Liver (tissue), 3 donors: ENCODE results near the gene NR1D2.

Experiments used
- CTCF ChIP-seq: fragments of 150-350 bp; IDR thresholded peaks from 2 replicates; pipeline ENCODE4 v1.5.1; 2017; ENCODE audit warnings: improper control_type of control experiment, low read depth, low read length; ENCODE audit not compliant: missing input control
- EGR1 ChIP-seq, 2 donors: IDR thresholded peaks; 2 replicates each; pipeline ENCODE4 v1.6.1; 2016 to 2018; ENCODE audit warnings: antibody characterized with exemption in 2 of 2, low read depth in 2 of 2
- FOXA1 ChIP-seq: IDR thresholded peaks from 2 replicates; pipeline ENCODE4 v1.6.1; 2016; ENCODE audit warnings: antibody characterized with exemption
- FOXA2 ChIP-seq: IDR thresholded peaks from 2 replicates; pipeline ENCODE4 v1.6.1; 2016; ENCODE audit warnings: antibody characterized with exemption
- HNF4G ChIP-seq: IDR thresholded peaks from 2 replicates; pipeline ENCODE4 v1.6.1; 2016; ENCODE audit warnings: antibody characterized with exemption
- JUND ChIP-seq, 2 donors: IDR thresholded peaks; 2 replicates each; pipeline ENCODE4 v1.6.1; 2016; ENCODE audit warnings: antibody characterized with exemption in 2 of 2
- MAX ChIP-seq: IDR thresholded peaks from 2 replicates; pipeline ENCODE4 v1.6.1; 2016; ENCODE audit warnings: antibody characterized with exemption
- RAD21 ChIP-seq, 2 donors: IDR thresholded peaks; 2 replicates each; pipeline ENCODE4 v1.6.1; 2016; ENCODE audit warnings: antibody characterized with exemption in 2 of 2, mild to moderate bottlenecking in 2 of 2
- REST ChIP-seq: IDR thresholded peaks from 2 replicates; pipeline ENCODE4 v1.6.1; 2016; ENCODE audit warnings: antibody characterized with exemption, mild to moderate bottlenecking
- RXRA ChIP-seq, 2 donors: IDR thresholded peaks; 2 replicates each; pipeline ENCODE4 v1.6.1; 2017 to 2018; ENCODE audit warnings: antibody characterized with exemption in 2 of 2, mild to moderate bottlenecking in 1 of 2
- SP1 ChIP-seq: IDR thresholded peaks from 2 replicates; pipeline ENCODE4 v1.6.1; 2018; ENCODE audit warnings: antibody characterized with exemption, mild to moderate bottlenecking
- TAF1 ChIP-seq: conservative IDR thresholded peaks from 2 replicates; pipeline ENCODE4 v1.6.1; 2016; ENCODE audit warnings: antibody characterized with exemption, mild to moderate bottlenecking
- YY1 ChIP-seq: IDR thresholded peaks from 2 replicates; pipeline ENCODE4 v1.6.1; 2016; ENCODE audit warnings: antibody characterized with exemption, mild to moderate bottlenecking
- ZBTB33 ChIP-seq: IDR thresholded peaks from 2 replicates; pipeline ENCODE4 v1.6.1; 2016; ENCODE audit warnings: antibody characterized with exemption
- donor health status: healthy.
- donor health status: healthy.

GRCh38 chr3:23913182-23913581 lies 31.9 kb upstream of the NR1D2 start:
- TF ChIP-seq CTCF = no peak
- TF ChIP-seq REST = no peak
- TF ChIP-seq MAX = no peak
- no peak for TF ChIP-seq TAF1
- TF ChIP-seq RXRA (IDR thresholded peaks at IDR 0.05) = no peak
- TF ChIP-seq SP1 = no peak
- TF ChIP-seq YY1 = no peak
- no peak for TF ChIP-seq RAD21 (IDR thresholded peaks at IDR 0.05)
- no peak for TF ChIP-seq ZBTB33
- TF ChIP-seq HNF4G = no peak
- TF ChIP-seq EGR1 (IDR thresholded peaks at IDR 0.05; ENCODE audit: low read depth in 2 of 2) = no peak
- no peak for TF ChIP-seq FOXA2
- TF ChIP-seq JUND (IDR thresholded peaks at IDR 0.05) = no peak
- no peak for TF ChIP-seq FOXA1
